CD14-positive monocyte (primary cell): ENCODE measurements around the gene AR. TPM values are rescaled to one million over a fixed set of nuclear protein-coding genes. Genes with fewer than 3 reads are reported as not detected.

ENCODE experiments used
- DNase-seq, 3 donors: peaks; one replicate each; pipeline ENCODE4 v3.0.0-alpha.2; 2011 to 2022
- H2AFZ ChIP-seq: 2 replicates; pipeline ENCODE4 v1.6.0; 2012; ENCODE audit warnings: mild to moderate bottlenecking, low read depth, low read length, inconsistent platforms; ENCODE audit not compliant: insufficient read depth, poor library complexity, severe bottlenecking
- H3K27ac ChIP-seq, 2 donors: 1 replicate in 1 of 2; 2 replicates in 1 of 2; pipeline ENCODE4 v1.5.1; 2012 to 2013; ENCODE audit warnings: low read length in 2 of 2, control low read depth in 1 of 2, inconsistent platforms in 1 of 2, low read depth in 1 of 2, mild to moderate bottlenecking in 1 of 2
- H3K27me3 ChIP-seq, 2 donors: one replicate each; pipeline versions ENCODE4 v1.6.0 to v1.6.1; 2011 to 2013; ENCODE audit warnings: low read length in 2 of 2; ENCODE audit not compliant: control insufficient read depth in 2 of 2, insufficient read depth in 2 of 2
- H3K36me3 ChIP-seq, 2 donors: replicated peaks in 1 of 2; 1 replicate in 1 of 2; 2 replicates in 1 of 2; pipeline versions ENCODE4 v1.5.1 to v1.6.1; 2012 to 2013; ENCODE audit warnings: low read length in 2 of 2, control low read depth in 1 of 2, inconsistent platforms in 1 of 2, mild to moderate bottlenecking in 1 of 2; ENCODE audit not compliant: insufficient read depth in 2 of 2, control insufficient read depth in 1 of 2
- H3K4me1 ChIP-seq, 2 donors: 1 replicate in 1 of 2; 2 replicates in 1 of 2; pipeline versions ENCODE4 v1.5.1 to v1.6.1; 2012 to 2013; ENCODE audit warnings: low read length in 2 of 2, control low read depth in 1 of 2, inconsistent platforms in 1 of 2, mild to moderate bottlenecking in 1 of 2, moderate library complexity in 1 of 2; ENCODE audit not compliant: insufficient read depth in 2 of 2, control insufficient read depth in 1 of 2
- H3K4me2 ChIP-seq: replicated peaks from 2 replicates; pipeline ENCODE3; 2012; ENCODE audit warnings: low read length, moderate library complexity, mild to moderate bottlenecking; ENCODE audit not compliant: poor library complexity, severe bottlenecking; ENCODE audit errors: extremely low read depth
- H3K4me3 ChIP-seq, 3 experiments: fragments of 200-600 bp in 1 of 3; sonication (generic) in 1 of 3; replicated peaks in 1 of 3; 1 replicate in 2 of 3; 2 replicates in 1 of 3; pipeline ENCODE4 v1.5.1; 2011 to 2013; ENCODE audit warnings: low read length in 3 of 3, mild to moderate bottlenecking in 3 of 3, control low read depth in 2 of 3, low read depth in 2 of 3, inconsistent platforms in 1 of 3, moderate library complexity in 1 of 3
- H3K79me2 ChIP-seq: 2 replicates; pipeline ENCODE4 v1.6.0; 2012; ENCODE audit warnings: mild to moderate bottlenecking, control low read depth, inconsistent platforms, low read length, moderate library complexity; ENCODE audit not compliant: insufficient read depth
- H3K9ac ChIP-seq: 2 replicates; pipeline ENCODE4 v1.6.0; 2017; ENCODE audit warnings: low read length, mild to moderate bottlenecking; ENCODE audit not compliant: insufficient read depth, poor library complexity, severe bottlenecking
- H3K9me3 ChIP-seq, 2 donors: replicated peaks in 1 of 2; 1 replicate in 1 of 2; 2 replicates in 1 of 2; pipeline versions ENCODE4 v1.5.1 to v1.6.1; 2012 to 2013; ENCODE audit warnings: low read length in 2 of 2, control low read depth in 1 of 2; ENCODE audit not compliant: control insufficient read depth in 1 of 2, insufficient read depth in 1 of 2
- H4K20me1 ChIP-seq: 2 replicates; pipeline ENCODE4 v1.6.0; 2012; ENCODE audit warnings: mild to moderate bottlenecking, low read length, control low read depth, moderate library complexity; ENCODE audit not compliant: insufficient read depth
- H3K27ac Mint-ChIP-seq, 7 donors: one replicate each; pipeline ENCODE4 v1.8.0; 2020; ENCODE audit warnings: mild to moderate bottlenecking in 7 of 7, mixed read lengths in 7 of 7, moderate library complexity in 6 of 7, inconsistent platforms in 2 of 7
- H3K27me3 Mint-ChIP-seq, 3 donors: one replicate each; pipeline ENCODE4 v1.8.0; 2021 to 2022; ENCODE audit warnings: low read depth in 3 of 3, mild to moderate bottlenecking in 3 of 3, mixed read lengths in 3 of 3, moderate library complexity in 3 of 3, inconsistent platforms in 1 of 3
- H3K36me3 Mint-ChIP-seq, 2 donors: one replicate each; pipeline ENCODE4 v1.8.0; 2020; ENCODE audit warnings: mixed read lengths in 2 of 2, inconsistent platforms in 1 of 2, mild to moderate bottlenecking in 1 of 2
- H3K4me1 Mint-ChIP-seq: one replicate; pipeline ENCODE4 v1.8.0; 2020; ENCODE audit warnings: mild to moderate bottlenecking, mixed read lengths
- H3K4me3 Mint-ChIP-seq, 2 donors: one replicate each; pipeline ENCODE4 v1.8.0; 2020; ENCODE audit warnings: mild to moderate bottlenecking in 2 of 2, mixed read lengths in 2 of 2, moderate library complexity in 1 of 2
- H3K9me3 Mint-ChIP-seq, 7 donors: one replicate each; pipeline ENCODE4 v1.8.0; 2020 to 2022; ENCODE audit warnings: mixed read lengths in 7 of 7, mild to moderate bottlenecking in 6 of 7, moderate library complexity in 6 of 7, inconsistent platforms in 2 of 7
- CTCF ChIP-seq: fragments of 200-600 bp; IDR thresholded peaks from one replicate; pipeline ENCODE4 v1.8.0; 2022; ENCODE audit warnings: antibody characterized with exemption, mild to moderate bottlenecking
- WGBS: methylation state at CpG from one replicate; pipeline ENCODE4 v1.1.5; 2013; ENCODE audit warnings: missing lambda C conversion rate; ENCODE audit not compliant: insufficient coverage; 5-methylcytosine and 5-hydroxymethylcytosine counted together
- intact Hi-C, 2 donors: fragments of 100-400 bp; cut with micrococcal nuclease; formaldehyde crosslinking; loops; one replicate each; pipeline versions ENCODE4 v1.15.0 to v1.15.1; 2023
- polyA plus RNA-seq, 3 donors: library from polyadenylated mRNA; depleted of rRNA in 1 of 3; unstranded in 2 of 3; stranded (reverse) in 1 of 3; fragments of 300-500 nt in 2 of 3; fragments of >200 nt in 1 of 3; fragmentation: Illumina TruSeq in 2 of 3; gene quantifications; 1 replicate in 2 of 3; 2 replicates in 1 of 3; pipeline ENCODE4 v1.2.3, GENCODE V29; 2012 to 2021

AR gene
- polyA plus RNA-seq, 3 donors: not detected

- H3K36me3 ChIP-seq: no peaks in the 10 kb centered on the region
- H3K4me2 ChIP-seq: no peak overlapping the region
- H3K4me1 ChIP-seq: peaks cover 0 to under 1% of the 10 kb centered on the region in 2 donors
- H3K4me1 Mint-ChIP-seq: peaks cover under 1% of the 10 kb centered on the region
- DNase-seq: no peak
- H3K27me3 ChIP-seq: peaks cover 7 to 16% of the 10 kb centered on the region in 2 donors
- no peaks in the 10 kb centered on the region for H4K20me1 ChIP-seq
- no peak overlapping the region for H2AFZ ChIP-seq
- H3K36me3 Mint-ChIP-seq: no peaks in the 10 kb centered on the region
- no peak for TF ChIP-seq CTCF
- H3K4me3 ChIP-seq: no peak overlapping the region
- H3K9ac ChIP-seq: no peak overlapping the region
- H3K4me3 Mint-ChIP-seq: no peak overlapping the region
- peaks cover 0 to 4% (median 0%) of the 10 kb centered on the region in 7 donors for H3K9me3 Mint-ChIP-seq
- intact Hi-C loops: no loop called here
- no peak overlapping the region for H3K27ac Mint-ChIP-seq
- H3K9me3 ChIP-seq: peaks cover 0 to under 1% of the 10 kb centered on the region in 2 donors
- H3K27ac ChIP-seq: no peak overlapping the region
- H3K79me2 ChIP-seq: no peaks in the 10 kb centered on the region
- H3K27me3 Mint-ChIP-seq: peaks cover 5 to 18% (median 14%) of the 10 kb centered on the region in 3 donors
Measured at GRCh38 chrX:67538383-67538782, 5.4 kb upstream of the AR start.

GRCh38 chrX:67544281-67545035, 637 bp downstream of the AR start:
- Histone ChIP-seq H3K36me3 (no peaks in the 10 kb centered on the region), H3K9me3 (peaks cover 0 to 11% of the 10 kb centered on the region in 2 donors), H3K27me3 (peaks cover 27 to 65% of the 10 kb centered on the region in 2 donors), H3K4me3 (no peak overlapping the region), H3K4me2 (peak overlapping the region; percentile 46), H3K9ac (no peak overlapping the region), H3K27ac (no peak overlapping the region), H3K4me1 (peaks cover 15 to 28% of the 10 kb centered on the region in 2 donors), H3K79me2 (no peaks in the 10 kb centered on the region), H2AFZ (no peak overlapping the region), H4K20me1 (no peaks in the 10 kb centered on the region)
- WGBS: 0% methylated on average over 2 of the region's 30 CpGs
- H3K9me3 Mint-ChIP-seq: peaks cover 0 to 18% (median 5%) of the 10 kb centered on the region in 7 donors
- intact Hi-C loops: no loop called here
- TF ChIP-seq CTCF: no peak
- H3K27ac Mint-ChIP-seq: no peak overlapping the region
- H3K4me1 Mint-ChIP-seq: peaks cover 26% of the 10 kb centered on the region
- peak overlapping the region; percentile 4 to 82 for H3K4me3 Mint-ChIP-seq
- DNase-seq: no peak
- H3K27me3 Mint-ChIP-seq: peaks cover 47 to 71% (median 47%) of the 10 kb centered on the region in 3 donors
- peaks cover 7 to 8% of the 10 kb centered on the region in 2 donors for H3K36me3 Mint-ChIP-seq
